Hindlimb muscle (tissue), 1 donor: Measurements from ENCODE around the gene GPR162. TPM values are rescaled to one million over a fixed set of nuclear protein-coding genes. Genes with fewer than 3 reads are reported as not detected.

Experiments used
- polyA plus RNA-seq: library from polyadenylated mRNA; unstranded; fragments of 120-200 nt; gene quantifications from one replicate; pipeline ENCODE4 v1.2.1, GENCODE V29; 2013; ENCODE audit not compliant: insufficient read length

Gene GPR162
- polyA plus RNA-seq, 1 donor = 17.6 TPM

Other genes with a start within 250 kb of the GPR162 start
- 174 TPM for gene CHD4, start 214.4 kb upstream of the GPR162 start, polyA plus RNA-seq
- gene LPAR5, start 185.9 kb upstream of the GPR162 start, polyA plus RNA-seq = 2.4 TPM
- 2.9 TPM for gene ACRBP, start 174.4 kb upstream of the GPR162 start, polyA plus RNA-seq
- 47.6 TPM for gene ING4, start 158.7 kb upstream of the GPR162 start, polyA plus RNA-seq
- gene ZNF384, start 132.4 kb upstream of the GPR162 start, polyA plus RNA-seq = 50.4 TPM
- gene PIANP, start 121.0 kb upstream of the GPR162 start, polyA plus RNA-seq = 2.4 TPM
- 65.7 TPM for gene COPS7A, start 97.8 kb upstream of the GPR162 start, polyA plus RNA-seq
- gene MLF2, start 68.7 kb upstream of the GPR162 start, polyA plus RNA-seq = 134 TPM
- 373 TPM for gene PTMS, start 55.5 kb upstream of the GPR162 start, polyA plus RNA-seq
- 0.80 TPM for gene LAG3, start 49.3 kb upstream of the GPR162 start, polyA plus RNA-seq
- 11.1 TPM for gene CD4, start 32.3 kb upstream of the GPR162 start, polyA plus RNA-seq
- 29.7 TPM for gene P3H3, start 6.6 kb downstream of the GPR162 start, polyA plus RNA-seq
- 32.6 TPM for gene GNB3, start 19.1 kb downstream of the GPR162 start, polyA plus RNA-seq
- 16.7 TPM for gene CDCA3, start 29.5 kb downstream of the GPR162 start, polyA plus RNA-seq
- 66.9 TPM for gene USP5, start 30.3 kb downstream of the GPR162 start, polyA plus RNA-seq
- gene TPI1, start 45.7 kb downstream of the GPR162 start, polyA plus RNA-seq = 1,016 TPM
- 5.9 TPM for gene SPSB2, start 51.5 kb downstream of the GPR162 start, polyA plus RNA-seq
- gene LRRC23, start 83.0 kb downstream of the GPR162 start, polyA plus RNA-seq = 9.3 TPM
- gene ENO2, start 92.8 kb downstream of the GPR162 start, polyA plus RNA-seq = 4.8 TPM
- 91.2 TPM for gene ATN1, start 106.1 kb downstream of the GPR162 start, polyA plus RNA-seq
- not detected for gene RNU7-1, start 122.0 kb downstream of the GPR162 start, polyA plus RNA-seq
- 148 TPM for gene C12orf57, start 122.2 kb downstream of the GPR162 start, polyA plus RNA-seq
- 6.8 TPM for gene PTPN6, start 129.5 kb downstream of the GPR162 start, polyA plus RNA-seq
- 307 TPM for gene PHB2, start 148.8 kb downstream of the GPR162 start, polyA plus RNA-seq
- gene EMG1, start 149.1 kb downstream of the GPR162 start, polyA plus RNA-seq = 26.6 TPM
- gene LPCAT3, start 196.7 kb downstream of the GPR162 start, polyA plus RNA-seq = 18.6 TPM
- 138 TPM for gene C1S, start 238.9 kb downstream of the GPR162 start, polyA plus RNA-seq